Stimulated activated naive CD8-positive, alpha-beta T cell treated with anti-CD3 and anti-CD28 coated beads, Interleukin-15, Interleukin-2, amounts not matched to agents 100 ng/mL and 50 ng/mL, for 24 hours (primary cell): ENCODE results near the gene BUD31.
"Not testable (repeated sequence)": the region's sequence is repeated elsewhere in the genome, so short reads cannot be mapped to it uniquely, and the experiment has no call there.

Source experiments
- H3K27ac Mint-ChIP-seq: one replicate; pipeline ENCODE4 v1.8.0; 2021; ENCODE audit warnings: mild to moderate bottlenecking, mixed read lengths
- H3K27me3 Mint-ChIP-seq: one replicate; pipeline ENCODE4 v1.8.0; 2021; ENCODE audit warnings: mixed read lengths
- H3K36me3 Mint-ChIP-seq: one replicate; pipeline ENCODE4 v1.8.0; 2021; ENCODE audit warnings: low read depth, mixed read lengths
- H3K4me1 Mint-ChIP-seq: one replicate; pipeline ENCODE4 v1.8.0; 2021; ENCODE audit warnings: low read depth, mixed read lengths
- H3K4me3 Mint-ChIP-seq: one replicate; pipeline ENCODE4 v1.8.0; 2021; ENCODE audit warnings: mild to moderate bottlenecking, mixed read lengths
- H3K9me3 Mint-ChIP-seq: one replicate; pipeline ENCODE4 v1.8.0; 2021; ENCODE audit warnings: mixed read lengths

BUD31 gene

DNA sequence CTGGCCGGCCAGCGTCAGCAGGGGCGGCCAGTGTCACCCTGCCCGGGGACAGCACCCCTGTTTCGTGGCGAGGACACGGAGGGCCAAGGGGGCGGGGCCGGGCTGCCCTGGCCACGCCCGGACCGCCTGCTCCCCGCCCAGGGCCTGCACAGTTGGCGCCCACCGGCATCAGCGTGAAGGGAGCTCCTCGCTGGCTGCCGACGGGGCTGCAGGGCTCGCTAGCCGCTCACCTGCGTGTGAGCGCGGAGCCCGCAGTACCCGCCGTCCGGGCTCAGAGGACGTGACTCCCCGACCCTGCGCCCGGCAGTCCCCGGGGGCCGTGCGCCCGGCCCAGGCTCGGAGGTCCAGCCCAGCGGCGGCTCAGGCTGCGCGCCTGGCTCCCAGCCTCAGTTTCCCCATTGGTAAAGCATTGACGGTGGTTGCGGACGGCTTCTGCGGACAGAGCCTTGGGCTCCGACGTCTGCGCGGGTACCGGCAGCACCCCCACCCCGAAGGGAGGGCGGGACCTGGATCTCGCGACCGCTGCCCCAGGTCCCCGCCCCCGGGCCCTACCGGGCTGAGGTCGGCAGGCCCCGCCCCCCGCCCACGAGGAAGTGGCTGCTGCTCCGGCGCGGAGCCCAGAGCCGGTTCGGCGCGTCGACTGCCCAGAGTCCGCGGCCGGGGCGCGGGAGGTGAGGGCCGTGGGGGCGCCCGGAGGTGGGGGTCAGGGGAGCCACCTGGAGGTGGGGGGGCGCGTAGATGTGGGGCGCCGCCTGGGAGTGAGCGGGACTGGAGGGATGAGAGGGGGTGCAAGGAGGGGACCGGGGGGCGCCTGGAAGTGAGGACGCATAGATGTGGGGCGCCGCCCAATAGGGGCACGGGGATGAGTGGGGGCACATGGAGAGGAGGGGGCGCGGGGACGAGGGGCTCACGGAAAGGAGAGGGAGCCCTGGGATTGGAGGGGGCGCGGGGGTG lies 34.4 kb upstream of the BUD31 start, which contains the start of gene ARPC1B:
Gene ARPC1B (plus strand): TSS at position 620 of the 954 bp plus-strand sequence. CDS start 10,985 bp downstream, outside the sequence.
- Mint-ChIP-seq H3K27me3 (no peaks in the 10 kb centered on the region), H3K27ac (peak within 1 kb of the TSS; percentile 76), H3K9me3 (no peaks in the 10 kb centered on the region), H3K36me3 (peaks cover 23% of the 10 kb centered on the region), H3K4me3 (peak within 1 kb of the TSS; percentile 85), H3K4me1 (peaks cover 46% of the 10 kb centered on the region)

DNA sequence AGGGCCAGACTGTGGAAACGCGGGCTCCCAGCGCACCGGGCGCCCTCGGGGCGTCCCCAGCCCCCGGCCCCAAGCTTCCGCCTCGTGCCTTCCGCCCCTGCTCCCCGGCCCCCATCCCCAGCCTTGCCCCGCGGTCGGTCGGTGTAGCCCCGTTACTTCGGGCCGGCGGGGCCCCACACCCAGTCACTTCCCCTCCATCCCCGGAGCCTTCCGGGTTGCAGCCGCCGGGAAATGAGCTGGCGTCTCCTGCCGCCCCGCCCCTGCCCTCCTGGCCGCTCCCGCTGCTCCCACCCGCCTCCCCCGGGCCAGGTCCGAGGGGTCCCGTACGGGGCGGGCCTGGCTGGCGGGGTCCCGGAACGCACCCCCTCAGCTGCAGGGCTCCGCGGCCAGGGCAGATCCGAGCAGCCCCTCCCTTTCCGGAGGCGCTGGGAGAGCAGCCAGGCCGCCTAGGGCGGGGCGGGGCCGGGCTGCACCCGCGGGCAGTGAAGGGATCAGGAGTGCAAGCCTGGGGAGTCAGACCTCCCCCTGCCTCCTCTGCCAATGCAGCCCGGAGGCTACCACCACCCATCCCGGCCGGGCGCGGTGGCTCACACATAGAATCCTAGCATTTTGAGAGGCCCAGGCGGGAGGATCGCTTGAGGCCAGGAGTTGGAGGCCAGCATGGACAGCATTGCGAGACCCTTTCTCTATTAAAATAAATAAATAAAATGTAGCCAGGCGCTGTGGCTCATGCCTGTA lies 33.5 kb upstream of the BUD31 start:
- peak overlapping the region; percentile 85 for H3K4me3 Mint-ChIP-seq
- peaks cover 27% of the 10 kb centered on the region for H3K36me3 Mint-ChIP-seq
- no peaks in the 10 kb centered on the region for H3K27me3 Mint-ChIP-seq
- peaks cover 55% of the 10 kb centered on the region for H3K4me1 Mint-ChIP-seq
- H3K27ac Mint-ChIP-seq, result peak overlapping the region; percentile 76
- no peaks in the 10 kb centered on the region for H3K9me3 Mint-ChIP-seq

DNA sequence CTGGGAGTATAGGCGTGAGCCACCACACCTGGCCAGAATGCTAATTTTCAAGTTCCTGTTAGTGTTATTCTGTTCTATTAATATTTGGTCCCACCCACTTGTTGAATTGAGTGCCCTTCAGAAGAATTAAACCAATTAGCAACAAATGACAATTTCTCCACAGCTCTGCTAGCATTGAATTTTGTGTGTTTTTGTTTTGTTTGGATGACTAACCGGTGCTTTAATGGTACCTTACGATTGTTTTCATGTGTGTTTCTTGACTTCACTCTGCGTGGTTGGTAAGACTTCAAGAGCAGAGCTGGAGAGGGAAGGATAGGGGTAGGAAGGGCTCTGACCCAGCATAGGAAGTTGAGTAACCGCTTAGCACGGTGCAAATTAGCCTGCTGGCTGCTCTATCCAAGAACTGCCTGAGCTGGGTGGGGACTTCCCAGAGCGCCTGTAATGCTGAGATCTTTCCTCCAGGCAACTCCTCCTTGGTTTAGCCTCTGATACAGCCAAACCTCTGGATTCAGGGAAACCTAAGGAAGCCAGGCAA lies 29.7 kb upstream of the BUD31 start:
- Mint-ChIP-seq H3K27me3 (no peaks in the 10 kb centered on the region), H3K27ac (peak overlapping the region; percentile 98), H3K4me3 (peak overlapping the region; percentile 82), H3K36me3 (peaks cover 41% of the 10 kb centered on the region), H3K4me1 (peaks cover 70% of the 10 kb centered on the region), H3K9me3 (no peaks in the 10 kb centered on the region)

DNA sequence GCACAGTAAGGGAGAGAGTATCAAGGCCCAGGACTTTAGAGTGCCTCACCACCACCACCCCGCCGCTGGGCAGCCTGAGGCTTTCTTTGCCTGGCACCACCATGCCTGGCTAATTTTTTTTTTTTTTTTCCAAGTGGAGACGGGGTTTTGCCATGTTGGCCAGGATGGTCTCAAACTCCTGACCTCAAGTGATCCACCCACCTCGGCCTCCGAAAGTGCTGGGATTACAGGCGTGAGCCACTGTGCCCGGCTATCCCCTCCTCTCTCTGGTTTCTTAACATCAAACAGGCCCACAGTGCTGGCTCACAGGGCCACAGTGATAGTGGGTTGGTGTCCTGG lies 29.1 kb upstream of the BUD31 start:
- H3K9me3 Mint-ChIP-seq, H3K27me3 Mint-ChIP-seq: not testable (repeated sequence)
- Mint-ChIP-seq H3K4me3 (peak overlapping the region; percentile 82), H3K36me3 (peaks cover 41% of the 10 kb centered on the region), H3K4me1 (peaks cover 76% of the 10 kb centered on the region), H3K27ac (peak overlapping the region; percentile 98)

DNA sequence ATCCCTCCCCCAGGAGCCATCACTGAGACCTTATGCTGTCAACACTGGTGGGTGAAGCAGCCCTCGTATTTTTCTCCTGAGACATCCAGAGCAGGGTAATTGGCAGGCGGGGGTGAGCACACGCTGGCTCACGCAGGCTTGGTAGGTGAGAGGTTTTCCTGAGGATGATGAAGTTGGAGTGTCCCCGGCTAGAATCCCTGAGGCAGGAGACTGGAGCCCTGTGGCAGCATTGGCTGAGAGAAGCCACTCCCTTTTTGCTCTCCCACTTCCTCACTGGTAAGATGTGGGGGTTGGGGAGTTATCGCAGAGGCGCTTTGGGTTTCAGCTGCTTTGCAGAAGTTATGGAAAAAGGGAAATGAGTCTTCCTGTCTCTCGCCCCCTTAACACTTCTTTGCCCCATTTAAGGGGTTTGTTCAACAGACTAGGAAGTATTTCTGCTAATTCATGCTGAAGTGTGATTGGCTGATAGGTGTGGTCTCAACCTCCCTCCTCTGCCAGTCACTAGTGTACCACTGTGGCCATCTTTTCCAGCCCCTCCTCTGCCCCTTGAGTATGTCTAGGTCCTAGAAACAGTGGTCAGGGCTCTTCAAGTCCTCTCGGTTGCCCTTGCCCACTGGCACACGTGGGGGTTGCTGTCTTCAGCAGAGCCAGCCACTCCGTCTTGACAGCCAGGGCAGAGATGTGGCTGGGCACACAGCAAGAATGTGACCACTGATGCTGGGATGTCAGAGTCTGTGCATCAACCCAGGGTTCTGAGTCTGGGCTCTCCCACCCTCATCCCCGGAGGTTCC lies 28.5 kb upstream of the BUD31 start:
- H3K27ac Mint-ChIP-seq, result peak overlapping the region; percentile 98
- peak overlapping the region; percentile 82 for H3K4me3 Mint-ChIP-seq
- H3K4me1 Mint-ChIP-seq, result peaks cover 76% of the 10 kb centered on the region
- H3K27me3 Mint-ChIP-seq, result no peaks in the 10 kb centered on the region
- H3K36me3 Mint-ChIP-seq, result peaks cover 41% of the 10 kb centered on the region
- H3K9me3 Mint-ChIP-seq, result no peaks in the 10 kb centered on the region

DNA sequence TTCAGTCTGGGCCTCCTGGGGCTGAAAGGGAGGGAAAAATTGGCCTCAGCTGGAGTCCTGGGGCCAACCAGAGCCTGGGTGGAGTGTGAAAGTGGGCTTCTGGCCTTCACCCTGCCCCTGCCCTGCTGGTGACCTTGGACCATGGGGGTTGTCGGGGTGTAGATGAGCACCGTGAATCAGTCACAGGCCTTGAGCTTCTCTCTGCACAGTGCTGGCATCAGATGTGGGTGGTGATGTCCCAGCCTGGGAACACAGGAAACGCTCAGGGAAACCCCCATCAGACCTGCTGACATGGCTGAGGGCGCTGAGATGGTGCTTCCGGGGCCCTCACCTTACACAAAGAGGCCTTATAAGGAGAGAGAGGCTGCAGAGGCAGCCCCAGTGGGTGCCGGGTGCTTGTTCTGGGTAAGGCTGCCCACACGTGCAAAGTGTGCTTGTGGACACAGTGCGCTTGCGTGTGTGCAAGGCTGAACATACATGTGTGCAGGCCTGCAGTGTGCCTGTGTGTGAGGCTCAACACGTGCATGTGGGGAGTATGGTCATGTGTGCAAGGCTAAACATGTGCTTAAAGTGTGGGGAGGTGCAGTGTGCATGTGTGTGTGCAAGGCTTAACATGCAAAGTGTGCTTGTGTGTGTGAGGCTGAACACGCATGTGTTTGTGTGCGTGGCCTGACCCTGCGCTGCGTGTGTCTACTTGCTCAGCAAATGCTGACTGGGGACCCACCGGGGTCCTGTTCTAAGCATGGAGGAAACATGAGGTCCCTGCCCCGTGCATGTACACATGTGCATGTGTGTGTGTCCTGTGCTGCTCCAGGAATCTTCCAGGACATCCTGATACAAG lies 27.7 kb upstream of the BUD31 start:
- Mint-ChIP-seq H3K36me3 (peaks cover 41% of the 10 kb centered on the region), H3K27me3 (no peaks in the 10 kb centered on the region), H3K27ac (peak overlapping the region; percentile 98), H3K4me1 (peaks cover 75% of the 10 kb centered on the region), H3K4me3 (peak overlapping the region; percentile 82), H3K9me3 (no peaks in the 10 kb centered on the region)

DNA sequence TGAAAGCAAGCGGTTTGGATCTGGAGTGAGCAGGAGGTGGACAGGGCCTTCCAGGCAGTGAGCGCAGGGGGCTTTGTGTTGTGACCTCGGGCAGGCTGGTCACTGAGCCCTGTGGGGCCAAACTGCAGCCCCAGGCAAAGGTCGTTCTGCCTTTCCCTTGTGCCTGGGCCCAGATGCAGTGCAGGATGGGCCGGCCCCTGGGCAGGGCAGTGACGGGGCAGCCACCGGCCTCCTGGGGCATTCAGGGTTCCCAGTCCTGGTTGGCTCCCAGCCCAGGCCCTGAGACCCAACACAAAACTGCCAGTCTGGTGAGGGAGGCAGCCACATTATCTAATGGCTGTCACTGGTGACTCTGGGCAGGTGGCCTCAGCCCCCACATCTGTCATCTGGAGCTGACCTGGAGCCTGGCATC lies 27.1 kb upstream of the BUD31 start:
- peak overlapping the region; percentile 98 for H3K27ac Mint-ChIP-seq
- H3K4me1 Mint-ChIP-seq, result peaks cover 75% of the 10 kb centered on the region
- peak overlapping the region; percentile 82 for H3K4me3 Mint-ChIP-seq
- peaks cover 41% of the 10 kb centered on the region for H3K36me3 Mint-ChIP-seq
- H3K27me3 Mint-ChIP-seq, result no peaks in the 10 kb centered on the region
- H3K9me3 Mint-ChIP-seq, result no peaks in the 10 kb centered on the region

DNA sequence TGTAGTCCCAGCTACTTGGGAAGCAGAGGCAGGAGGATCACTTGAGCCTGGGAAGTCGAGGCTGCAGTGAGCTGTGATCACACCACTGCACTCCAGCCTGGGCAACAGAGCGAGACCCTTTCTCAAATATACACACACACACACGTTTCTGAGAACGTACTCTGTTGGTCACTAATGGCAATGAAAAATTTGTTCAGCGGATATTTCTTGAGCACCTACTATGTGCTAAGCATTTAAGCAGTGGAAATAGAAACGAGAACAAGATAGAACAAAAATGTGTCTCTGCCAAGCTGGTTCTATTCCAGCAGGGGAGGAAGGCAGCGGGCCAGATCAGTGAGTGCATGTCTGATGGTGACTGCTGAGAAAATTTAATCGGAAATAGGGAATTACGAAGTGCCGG lies 25.6 kb upstream of the BUD31 start:
- Mint-ChIP-seq H3K4me3 (no peak overlapping the region), H3K27ac (peak overlapping the region; percentile 89), H3K36me3 (peaks cover 34% of the 10 kb centered on the region), H3K9me3 (no peaks in the 10 kb centered on the region), H3K27me3 (no peaks in the 10 kb centered on the region), H3K4me1 (peaks cover 63% of the 10 kb centered on the region)

DNA sequence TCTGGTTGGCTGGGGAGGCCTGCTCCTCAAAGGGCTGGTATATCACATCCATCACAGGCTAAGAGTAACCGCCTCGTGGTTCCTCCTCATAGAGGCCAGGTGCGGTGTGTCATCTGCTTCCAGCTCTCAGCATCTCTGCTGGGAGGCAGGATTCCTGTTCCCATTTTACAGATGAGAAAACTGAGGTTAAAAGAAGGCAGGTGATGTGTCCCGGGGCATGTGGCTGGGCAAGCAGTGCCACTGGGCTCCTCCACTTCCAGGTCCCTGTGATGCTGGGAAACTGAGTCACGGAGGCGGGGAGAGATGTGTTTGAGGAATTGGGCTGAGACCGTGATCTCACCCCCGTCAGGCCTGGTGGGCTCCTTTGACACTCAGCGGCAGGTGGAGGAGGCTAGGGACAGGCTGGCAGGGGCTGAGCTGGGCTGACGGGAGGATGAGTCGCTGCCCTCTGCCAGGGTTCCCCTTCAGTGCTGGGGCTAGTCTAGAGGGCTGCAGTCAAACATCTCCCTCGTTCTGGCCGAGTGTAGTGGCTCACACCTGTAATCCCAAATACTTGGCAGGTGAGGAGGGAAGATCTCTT lies 24.9 kb upstream of the BUD31 start:
- H3K9me3 Mint-ChIP-seq, result no peaks in the 10 kb centered on the region
- peak overlapping the region; percentile 89 for H3K27ac Mint-ChIP-seq
- H3K4me3 Mint-ChIP-seq, result no peak overlapping the region
- peaks cover 59% of the 10 kb centered on the region for H3K4me1 Mint-ChIP-seq
- H3K27me3 Mint-ChIP-seq, result no peaks in the 10 kb centered on the region
- peaks cover 37% of the 10 kb centered on the region for H3K36me3 Mint-ChIP-seq

DNA sequence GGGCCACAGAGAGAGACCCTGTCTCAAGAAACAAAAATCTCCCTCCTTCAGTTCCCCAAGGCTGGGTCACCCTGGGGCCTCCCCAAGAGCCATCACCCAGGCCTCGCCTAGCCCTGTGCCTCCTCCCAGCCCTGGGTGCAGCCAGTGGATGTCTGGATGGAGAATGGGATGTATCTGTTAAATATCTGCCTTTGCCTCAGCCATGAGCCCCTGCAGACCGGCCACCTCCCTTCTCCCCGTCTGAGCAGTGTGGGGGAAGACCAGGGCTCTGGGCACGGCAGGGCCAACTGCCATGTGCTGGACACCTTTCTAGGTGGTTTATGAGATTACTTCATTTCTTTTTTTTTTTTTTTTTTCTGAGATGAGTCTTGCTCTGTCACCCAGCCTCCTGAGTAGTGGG lies 24.2 kb upstream of the BUD31 start:
- Mint-ChIP-seq H3K9me3 (no peaks in the 10 kb centered on the region), H3K4me1 (peaks cover 53% of the 10 kb centered on the region), H3K27me3 (no peaks in the 10 kb centered on the region), H3K4me3 (no peak overlapping the region), H3K27ac (peak overlapping the region; percentile 89), H3K36me3 (peaks cover 33% of the 10 kb centered on the region)

DNA sequence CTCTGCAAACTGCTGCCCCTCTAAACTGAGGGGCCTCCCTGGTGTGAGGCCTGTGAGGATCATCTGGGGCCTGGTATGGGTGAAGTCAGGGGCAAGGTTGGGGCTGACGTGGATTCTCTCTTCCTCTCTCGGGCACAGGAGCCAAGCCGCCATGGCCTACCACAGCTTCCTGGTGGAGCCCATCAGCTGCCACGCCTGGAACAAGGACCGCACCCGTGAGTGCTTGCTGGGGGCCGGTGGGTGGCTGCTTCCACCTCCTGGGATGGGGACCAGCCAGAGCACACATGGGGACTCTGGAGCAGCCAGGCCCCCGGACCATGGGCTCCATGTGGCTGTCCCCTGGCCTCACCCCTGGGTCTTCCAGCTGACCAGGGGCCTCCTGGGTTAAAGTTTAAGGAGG lies 23.2 kb upstream of the BUD31 start:
- H3K27ac Mint-ChIP-seq, result peak overlapping the region; percentile 58
- H3K4me1 Mint-ChIP-seq, result peaks cover 42% of the 10 kb centered on the region
- no peaks in the 10 kb centered on the region for H3K9me3 Mint-ChIP-seq

DNA sequence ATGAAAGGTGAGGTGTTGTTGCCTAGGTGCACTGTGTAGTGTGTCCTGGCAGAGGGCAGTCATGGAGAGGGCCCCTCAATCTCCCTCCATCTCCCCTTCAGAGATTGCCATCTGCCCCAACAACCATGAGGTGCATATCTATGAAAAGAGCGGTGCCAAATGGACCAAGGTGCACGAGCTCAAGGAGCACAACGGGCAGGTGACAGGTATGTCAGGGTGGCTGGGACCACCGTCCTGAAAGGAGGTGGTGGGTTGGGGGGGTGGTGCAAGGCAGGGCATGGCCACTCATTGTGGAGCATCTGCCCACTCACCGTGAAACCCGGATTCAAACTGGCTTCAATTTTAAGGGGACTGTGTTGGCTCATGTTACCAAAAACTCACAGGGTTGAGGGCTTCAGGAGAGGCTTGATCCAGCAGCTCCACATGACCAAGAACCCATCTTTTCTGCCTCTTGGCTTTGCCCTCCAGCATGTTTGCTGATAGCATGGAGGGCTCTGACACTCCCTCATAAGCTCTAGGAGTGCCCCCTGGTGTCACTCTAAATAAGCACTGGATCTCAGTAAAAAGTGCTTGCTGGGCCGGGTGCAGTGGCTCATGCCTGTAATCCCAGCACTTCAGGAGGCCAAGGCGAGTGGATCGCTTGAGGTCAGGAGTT lies 22.1 kb upstream of the BUD31 start:
- peaks cover 35% of the 10 kb centered on the region for H3K36me3 Mint-ChIP-seq
- H3K27me3 Mint-ChIP-seq, result no peaks in the 10 kb centered on the region
- H3K4me1 Mint-ChIP-seq, result peaks cover 32% of the 10 kb centered on the region
- no peaks in the 10 kb centered on the region for H3K9me3 Mint-ChIP-seq
- H3K4me3 Mint-ChIP-seq, result no peak overlapping the region
- peak overlapping the region; percentile 79 for H3K27ac Mint-ChIP-seq

More for the DNA sequence above, 23.2 kb upstream of the BUD31 start:
- H3K4me3 Mint-ChIP-seq, result no peak overlapping the region
- H3K36me3 Mint-ChIP-seq, result peaks cover 32% of the 10 kb centered on the region
- H3K27me3 Mint-ChIP-seq, result no peaks in the 10 kb centered on the region

DNA sequence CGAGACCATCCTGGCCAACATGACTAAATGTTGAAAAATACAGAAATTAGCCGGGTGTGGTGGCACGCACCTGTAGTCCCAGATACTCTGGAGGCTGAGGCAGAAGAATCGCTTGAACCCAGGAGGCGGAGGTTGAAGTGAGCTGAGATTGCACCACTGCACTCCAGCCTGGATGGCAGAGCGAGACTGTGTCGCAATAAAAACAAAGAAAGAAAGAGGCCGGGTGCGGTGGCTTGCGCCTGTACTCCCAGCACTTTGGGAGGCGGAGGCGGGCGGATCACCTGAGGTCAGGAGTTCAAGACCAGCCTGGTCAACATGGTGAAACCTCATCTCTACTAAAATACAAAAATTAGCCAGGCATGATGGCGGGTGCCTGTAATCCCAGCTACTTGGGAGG lies 21.5 kb upstream of the BUD31 start:
- H3K27me3 Mint-ChIP-seq, H3K27ac Mint-ChIP-seq, H3K4me3 Mint-ChIP-seq, H3K9me3 Mint-ChIP-seq: not testable (repeated sequence)
- H3K4me1 Mint-ChIP-seq, result peaks cover 31% of the 10 kb centered on the region
- H3K36me3 Mint-ChIP-seq, result peaks cover 35% of the 10 kb centered on the region
